ENCODE measurements around the gene ODC1.

ODC1 gene

GRCh38 chr2:10433264-10433946 is 14.7 kb downstream of the ODC1 start:
- no peak for DNase-seq

DNA sequence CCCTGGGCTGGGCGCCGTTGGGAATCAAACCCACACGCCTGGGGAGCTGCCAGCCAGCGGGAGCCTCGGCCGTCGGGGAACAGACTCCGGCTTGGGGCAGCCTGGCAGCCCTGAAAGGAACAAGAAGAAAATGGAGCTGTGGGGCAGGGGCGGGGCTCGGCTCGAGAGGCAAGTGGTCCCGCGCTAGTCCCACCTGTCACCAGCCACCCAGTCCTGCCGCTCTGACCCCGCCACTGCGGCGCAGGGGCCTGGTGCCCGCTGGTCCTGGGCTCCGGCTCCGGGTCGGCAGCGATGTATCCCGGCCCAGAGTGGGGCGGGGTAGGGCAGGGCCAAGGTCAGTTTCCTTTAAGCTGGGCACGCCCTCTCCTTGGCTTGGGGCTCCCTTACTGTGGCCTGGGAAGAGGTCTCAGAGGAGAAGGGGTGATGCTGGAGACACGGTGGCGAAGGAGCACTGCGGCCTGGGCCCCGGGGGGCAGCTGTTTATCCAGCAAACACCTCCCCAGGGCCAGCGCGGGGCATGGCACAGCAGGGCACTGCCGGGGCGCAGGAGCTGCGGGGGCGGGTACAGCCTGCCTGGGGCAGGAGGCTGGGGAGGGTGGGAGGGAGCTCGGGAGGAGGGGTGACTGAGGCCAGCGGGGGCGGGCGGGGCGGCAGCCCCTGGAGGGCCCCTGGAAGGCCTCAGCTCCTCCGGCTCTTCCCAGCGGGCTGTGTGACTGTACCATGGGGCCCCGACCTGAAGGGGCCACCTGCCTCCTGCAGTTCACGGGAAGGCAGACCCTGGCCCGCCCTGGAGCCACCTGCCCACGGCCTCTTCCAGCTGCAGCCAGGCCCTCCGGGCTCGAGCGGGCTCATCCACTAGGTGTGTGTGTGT is 15.6 kb downstream of the ODC1 start:
- DNase-seq, result no peak

DNA sequence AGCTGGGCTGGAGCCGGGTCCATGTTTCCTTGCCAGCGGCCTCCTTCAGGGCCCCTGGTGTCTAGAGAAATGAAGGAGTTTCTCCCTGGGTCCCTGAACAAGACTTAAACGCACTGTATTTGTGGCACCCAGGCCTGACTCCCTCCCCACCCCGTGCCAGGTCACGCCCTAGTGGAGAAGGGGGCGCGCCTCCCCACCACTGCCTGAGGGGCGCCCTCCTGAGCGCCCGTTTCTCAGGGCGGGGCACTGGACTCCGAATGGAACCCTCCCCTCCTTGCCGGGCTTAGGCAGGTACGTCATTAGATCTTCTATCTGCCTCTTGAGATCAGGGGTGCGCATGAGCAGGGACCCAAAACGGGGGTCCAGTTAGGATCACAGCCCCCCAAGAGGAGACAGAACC is 16.3 kb downstream of the ODC1 start:
- DNase-seq, result no peak

GRCh38 chr2:10430886-10431622 is 17.1 kb downstream of the ODC1 start:
- DNase-seq, result no peak

DNA sequence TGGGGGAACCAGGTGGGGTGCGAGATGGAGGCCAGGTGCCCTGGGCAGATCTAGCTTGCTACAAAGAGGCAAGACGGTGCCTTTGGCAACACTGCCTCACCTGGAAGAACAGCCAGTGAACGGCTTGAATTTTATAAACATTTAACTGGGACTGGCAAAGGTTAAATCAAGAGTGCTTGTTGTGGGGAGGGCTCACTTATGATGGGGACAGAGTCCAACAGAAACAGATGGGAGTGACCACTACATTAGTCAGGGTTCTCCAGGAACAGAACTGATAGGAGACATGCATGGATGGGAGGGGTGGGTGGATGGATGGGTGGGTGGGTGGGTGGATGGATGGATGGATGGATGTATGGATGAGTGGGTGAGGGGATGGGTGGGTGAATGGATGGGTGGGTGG is 19.2 kb downstream of the ODC1 start:
- no peak for DNase-seq

DNA sequence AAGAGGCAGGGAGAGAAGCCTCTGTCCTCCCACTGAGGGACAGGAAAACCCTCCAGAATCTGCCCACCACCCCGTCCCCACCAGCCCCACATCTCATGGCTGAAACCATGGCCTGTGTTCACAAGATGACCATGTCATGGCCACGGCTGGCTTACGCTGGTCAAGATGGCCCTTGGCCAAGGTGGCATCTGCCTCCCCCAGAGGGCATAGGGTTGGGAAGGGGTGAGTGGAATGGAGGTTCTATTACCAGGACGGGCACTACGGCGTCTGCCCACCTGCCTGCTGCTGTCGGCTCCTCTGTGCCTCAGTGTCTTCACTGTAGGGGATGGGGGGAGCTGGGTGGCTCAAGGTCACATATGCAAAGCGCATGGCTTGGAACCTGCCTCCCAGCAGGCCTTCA is 19.8 kb downstream of the ODC1 start:
- no peak for DNase-seq

DNA sequence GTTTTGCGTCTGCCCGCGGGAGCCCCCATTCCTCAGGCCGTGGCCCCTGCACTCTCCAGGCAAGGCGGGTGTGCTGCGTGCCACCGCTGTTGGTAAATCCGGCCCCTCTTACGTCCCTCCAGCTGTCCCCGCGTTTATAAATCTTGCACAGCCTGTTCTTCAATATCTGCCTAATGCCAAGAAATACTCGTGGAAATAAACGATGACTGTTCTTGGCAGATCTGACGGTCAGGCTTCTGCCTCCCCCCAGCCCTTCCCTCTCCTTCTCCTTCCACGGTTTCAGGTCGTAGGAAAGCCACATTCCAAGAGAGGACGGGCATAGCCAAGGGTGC is 20.5 kb downstream of the ODC1 start:
- DNase-seq, result no peak

- no peak for DNase-seq
These were observed 21.2 kb downstream of the ODC1 start for GRCh38 chr2:10426726-10427617.

DNA sequence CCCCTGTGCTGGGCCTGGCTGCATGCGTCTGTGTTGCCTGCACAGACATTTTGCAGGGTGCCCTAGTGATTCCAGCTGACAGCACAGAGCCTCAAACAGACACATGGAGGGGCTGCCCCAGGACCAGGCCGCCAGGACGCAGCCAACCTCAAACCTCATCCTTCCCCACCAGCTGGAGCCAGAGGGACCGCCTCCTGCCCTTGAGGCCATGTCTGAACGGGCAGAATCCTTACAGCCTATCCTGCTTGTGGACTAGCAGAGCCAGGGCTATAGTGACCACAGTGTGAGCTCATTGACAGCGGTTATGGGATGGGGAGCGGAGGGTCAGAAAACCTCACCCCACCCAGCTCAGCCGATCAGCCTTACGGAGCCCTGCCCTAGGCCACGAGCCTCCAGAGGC is 22.4 kb downstream of the ODC1 start:
- no peak for DNase-seq

DNA sequence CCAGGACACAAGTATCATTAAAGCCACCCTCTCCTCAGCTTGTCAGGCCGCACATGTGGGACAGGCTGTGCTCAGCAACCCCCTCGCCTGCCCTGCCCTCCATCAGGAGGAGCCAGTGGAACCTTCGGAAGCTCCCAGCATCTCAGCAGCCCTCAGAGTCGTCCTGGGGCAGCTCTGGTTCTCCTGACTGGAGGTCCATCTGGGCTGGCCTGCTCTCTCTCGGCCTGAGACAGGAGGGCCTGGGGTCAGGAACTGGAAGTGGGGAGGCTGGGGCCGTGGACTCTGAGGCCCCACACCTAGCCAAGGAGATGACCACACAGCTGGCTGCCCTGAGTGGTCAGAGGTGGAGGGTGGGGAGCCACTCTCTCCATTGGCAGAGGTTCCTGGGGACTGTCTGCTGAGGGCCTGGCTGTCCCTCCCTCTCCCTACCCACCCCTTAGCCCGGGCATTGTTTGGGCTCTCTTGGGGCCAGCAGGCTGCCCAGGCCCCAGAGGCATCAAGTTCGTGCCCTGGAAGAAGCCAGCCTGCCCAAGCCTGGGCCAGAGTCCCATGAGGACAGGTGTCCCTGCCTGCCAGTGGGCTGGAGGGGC is 23.1 kb downstream of the ODC1 start:
- DNase-seq, result no peak

GRCh38 chr2:10424051-10424450 is 24.1 kb downstream of the ODC1 start:
- no peak for DNase-seq

DNA sequence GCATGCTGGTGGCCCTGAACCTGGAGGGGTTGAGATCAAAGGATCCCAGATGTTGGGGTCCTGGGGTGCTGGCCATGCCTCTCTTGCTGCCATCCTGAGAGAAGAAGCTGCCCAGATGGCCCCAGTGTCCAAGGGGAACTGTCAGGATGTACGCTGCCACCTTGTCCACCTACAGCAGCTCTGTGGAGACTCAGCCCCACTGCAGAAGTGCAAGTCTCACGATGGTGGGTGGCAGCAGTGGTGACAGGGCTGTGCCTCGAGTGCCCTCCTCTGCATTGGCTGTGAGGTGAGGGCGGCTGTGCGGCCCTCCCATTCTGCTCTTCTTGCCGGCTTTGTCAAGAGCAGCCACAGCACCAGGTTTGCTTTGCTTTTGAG is 24.7 kb downstream of the ODC1 start:
- no peak for DNase-seq

DNA sequence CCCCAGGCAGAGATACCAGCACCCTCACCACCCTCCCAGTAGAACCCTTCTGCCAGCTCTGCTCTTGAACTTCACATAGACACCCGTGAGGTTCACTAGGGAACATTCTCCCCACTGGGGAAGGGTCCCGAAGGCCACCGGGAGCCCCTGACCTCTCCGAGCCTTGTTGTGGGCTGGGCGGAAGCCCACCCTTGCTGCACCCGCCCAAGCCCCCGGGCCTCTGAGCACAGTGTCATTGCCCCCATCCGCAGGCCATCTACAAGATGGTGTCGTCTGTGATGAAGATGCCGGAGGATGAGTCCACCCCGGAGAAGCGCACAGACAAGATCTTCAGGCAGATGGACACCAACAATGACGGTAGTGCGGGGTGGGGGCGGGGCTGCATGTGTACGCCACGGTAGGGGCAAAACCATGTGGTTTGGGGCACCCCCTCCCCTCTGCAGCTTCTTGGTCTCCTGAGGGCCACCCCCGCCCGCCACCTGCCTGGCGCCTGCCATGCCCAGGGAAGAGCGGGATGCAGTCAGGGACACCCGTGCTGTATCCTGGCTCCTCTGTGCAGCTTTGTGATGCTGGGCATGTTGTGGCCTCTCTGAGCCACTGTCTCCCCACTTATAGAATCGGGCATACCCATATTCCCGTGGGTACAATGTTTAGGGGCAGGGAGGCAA is 25.3 kb downstream of the ODC1 start:
- DNase-seq, result no peak

- no peak for DNase-seq
These were observed 25.9 kb downstream of the ODC1 start for GRCh38 chr2:10422251-10422650.

- no peak for DNase-seq
These were observed 28.4 kb downstream of the ODC1 start for GRCh38 chr2:10419553-10420257.

GRCh38 chr2:10417551-10418335 is 30.4 kb downstream of the ODC1 start:
- DNase-seq, result no peak

DNA sequence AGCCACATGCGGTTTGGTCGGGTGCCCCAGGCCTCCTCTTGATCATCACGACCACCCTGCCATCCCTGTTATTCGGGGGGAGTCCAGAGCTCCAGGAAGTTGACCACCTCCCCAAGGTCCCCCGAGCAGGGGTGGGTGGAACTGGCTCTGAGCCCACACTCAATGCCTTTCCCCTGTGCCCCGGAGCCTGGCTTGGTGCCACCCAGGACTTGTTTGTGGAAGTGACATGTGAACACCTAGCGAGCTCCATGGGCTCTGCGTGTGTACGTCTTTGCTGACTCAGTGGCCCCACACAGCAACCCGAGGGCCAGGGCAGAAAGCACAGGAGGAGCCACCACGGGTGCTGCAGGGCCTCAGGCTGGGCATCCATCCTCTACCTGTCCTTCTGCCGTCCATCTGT is 32.5 kb downstream of the ODC1 start:
- DNase-seq, result no peak

DNA sequence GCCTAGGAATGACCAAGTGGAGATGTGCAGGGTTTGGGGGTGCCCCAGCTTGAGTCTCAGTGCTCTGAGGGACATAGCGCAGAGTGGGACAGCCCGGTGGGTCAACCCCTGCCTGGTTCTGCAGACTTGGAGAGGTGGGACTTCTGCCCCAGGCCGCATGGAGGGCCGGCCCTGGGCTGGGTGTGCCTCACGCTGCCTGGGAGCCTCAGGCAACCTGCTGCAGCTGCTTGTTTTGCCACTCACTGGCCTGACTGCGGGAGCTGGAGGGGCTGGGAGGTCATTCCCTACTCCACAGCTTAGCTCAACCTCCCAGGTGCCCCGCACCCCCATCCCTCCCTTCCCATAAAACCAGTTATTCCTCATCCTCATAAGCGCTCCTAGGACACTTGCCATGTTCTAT is 33.1 kb downstream of the ODC1 start:
- no peak for DNase-seq

DNA sequence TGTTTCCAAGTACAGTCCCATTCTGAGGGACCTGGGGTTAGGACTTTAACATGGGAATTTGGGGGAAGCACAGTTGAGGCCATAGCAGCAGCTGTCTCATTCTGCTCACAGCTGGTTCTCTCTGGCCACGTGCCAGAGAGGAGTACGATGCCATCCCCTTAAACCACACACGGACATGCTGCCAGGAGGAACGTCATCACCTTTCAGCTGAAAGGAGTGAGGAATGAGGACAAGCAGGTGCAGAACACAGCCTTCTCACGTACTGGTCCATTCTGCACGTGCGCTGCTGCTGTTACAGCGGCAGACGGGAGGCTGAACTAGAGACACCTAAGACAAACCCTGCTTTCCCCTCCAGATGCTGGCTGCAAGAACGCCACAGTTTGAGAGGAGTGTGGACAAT is 33.5 kb downstream of the ODC1 start:
- DNase-seq, result peak; percentile 40 to 68

DNA sequence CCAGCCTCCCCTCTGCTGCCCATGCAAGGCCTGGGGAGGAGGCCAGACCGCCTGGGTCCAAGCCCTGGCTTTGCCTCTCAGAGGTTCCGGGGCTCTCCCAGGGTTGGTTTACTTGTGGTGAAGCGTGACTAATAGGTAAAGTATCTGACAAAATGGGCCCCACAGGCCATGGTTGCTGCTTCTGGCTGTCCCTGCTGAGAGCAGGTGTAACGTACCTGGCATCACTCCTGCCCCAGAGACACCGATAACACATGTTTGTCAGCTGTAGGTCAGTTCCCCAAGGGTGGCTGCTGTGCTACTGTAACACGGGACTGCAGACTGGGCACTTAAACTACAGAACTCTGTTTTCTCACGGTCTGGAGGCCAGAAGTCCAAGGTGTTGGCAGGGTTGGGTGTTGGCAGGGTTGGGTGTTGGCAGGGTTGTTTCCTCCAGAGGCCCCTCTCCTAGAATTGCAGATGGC is 34.1 kb downstream of the ODC1 start:
- DNase-seq, result peak in 1 of 2 experiments; percentile 56

All from NCI-H187 (cell line).